Measurements from ENCODE around the gene NCOA5.

Gene NCOA5

GRCh38 chr20:46089417-46090388 is at the start of gene NCOA5:
TSS of gene NCOA5 (minus strand) at chr20:46089962. CDS start at chr20:46079424, 10,538 bp downstream.
- peak; percentile 93 for DNase-seq

GRCh38 chr20:46139266-46139889 is 49.6 kb upstream of the NCOA5 start:
- no peak for DNase-seq

- no peak for DNase-seq
Measured at GRCh38 chr20:46137816-46138215, 48.1 kb upstream of the NCOA5 start.

GRCh38 chr20:46135856-46136633 is 46.3 kb upstream of the NCOA5 start:
- no peak for DNase-seq

GRCh38 chr20:46134716-46135115 is 45.0 kb upstream of the NCOA5 start:
- no peak for DNase-seq

- DNase-seq = no peak
Measured at GRCh38 chr20:46133886-46134654, 44.3 kb upstream of the NCOA5 start.

- DNase-seq = peak; percentile 25
Measured at GRCh38 chr20:46132705-46133120, 43.0 kb upstream of the NCOA5 start.

- DNase-seq = no peak
Measured at GRCh38 chr20:46131396-46131795, 41.6 kb upstream of the NCOA5 start.

- no peak for DNase-seq
Measured at GRCh38 chr20:46130534-46130933, 40.8 kb upstream of the NCOA5 start.

- no peak for DNase-seq
Measured at GRCh38 chr20:46129955-46130481, 40.3 kb upstream of the NCOA5 start.

- DNase-seq = no peak
Measured at GRCh38 chr20:46128310-46129151, 38.8 kb upstream of the NCOA5 start.

GRCh38 chr20:46127396-46128010 is 37.7 kb upstream of the NCOA5 start:
- no peak for DNase-seq

GRCh38 chr20:46126440-46127056 is 36.8 kb upstream of the NCOA5 start:
- no peak for DNase-seq

- no peak for DNase-seq
Measured at GRCh38 chr20:46123482-46124245, 33.9 kb upstream of the NCOA5 start.

GRCh38 chr20:46122516-46123481 is 33.0 kb upstream of the NCOA5 start:
- no peak for DNase-seq

- DNase-seq = no peak
Measured at GRCh38 chr20:46122071-46122470, 32.3 kb upstream of the NCOA5 start.

GRCh38 chr20:46121184-46121930 is 31.6 kb upstream of the NCOA5 start:
- no peak for DNase-seq

All from activated effector memory CD4-positive, alpha-beta T cell treated with Interleukin-2 at 50 U/mL for 16 hours (primary cell).